CD4-positive, alpha-beta T cell treated with Interleukin-17A for 4 hours (primary cell): ENCODE data around the gene DIAPH2.

Experiments
- DNase-seq: peaks from one replicate; pipeline ENCODE4 v3.0.0-alpha.2; 2020; ENCODE audit warnings: mixed read lengths

DIAPH2 gene

GRCh38 chrX:97522307-97522706, 837.7 kb downstream of the DIAPH2 start:
- no peak for DNase-seq

DNA sequence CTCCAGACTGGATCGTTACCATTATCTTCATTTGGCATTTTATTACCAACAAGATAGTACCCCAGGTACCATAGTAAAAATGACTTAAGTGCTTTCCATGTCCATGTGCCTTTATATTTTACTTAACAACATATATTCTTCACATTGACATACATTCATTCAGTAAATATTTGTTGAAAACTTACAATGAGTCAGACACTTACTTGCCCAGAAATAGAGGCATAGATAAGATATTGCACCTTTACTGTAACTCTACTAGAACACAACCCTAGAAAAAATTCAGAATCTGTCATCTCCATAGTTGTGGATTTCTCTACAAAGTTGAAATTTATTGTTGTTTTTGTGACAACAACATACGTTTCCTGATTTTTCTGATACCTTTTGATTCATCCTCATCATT, 839.7 kb downstream of the DIAPH2 start:
- no peak for DNase-seq

DNA sequence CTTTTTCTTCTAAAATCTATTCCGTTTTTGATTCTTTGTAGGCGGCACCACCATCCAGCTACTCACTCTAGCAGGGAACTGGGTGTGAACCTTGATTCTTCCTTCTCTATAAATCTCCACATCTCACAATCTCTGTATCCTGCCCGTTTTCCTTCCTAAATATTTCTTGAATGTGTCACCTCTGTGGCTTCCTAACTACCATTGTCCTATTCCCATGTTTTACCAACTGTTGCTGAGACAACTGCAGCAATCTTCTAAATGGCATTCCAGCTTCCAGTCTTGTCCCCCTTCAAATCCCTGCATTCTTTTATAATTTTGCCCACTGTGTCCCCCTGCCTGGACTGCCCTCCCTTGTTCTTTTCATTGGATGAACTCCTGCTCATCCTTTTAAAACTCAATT, 840.4 kb downstream of the DIAPH2 start:
- DNase-seq: no peak

DNA sequence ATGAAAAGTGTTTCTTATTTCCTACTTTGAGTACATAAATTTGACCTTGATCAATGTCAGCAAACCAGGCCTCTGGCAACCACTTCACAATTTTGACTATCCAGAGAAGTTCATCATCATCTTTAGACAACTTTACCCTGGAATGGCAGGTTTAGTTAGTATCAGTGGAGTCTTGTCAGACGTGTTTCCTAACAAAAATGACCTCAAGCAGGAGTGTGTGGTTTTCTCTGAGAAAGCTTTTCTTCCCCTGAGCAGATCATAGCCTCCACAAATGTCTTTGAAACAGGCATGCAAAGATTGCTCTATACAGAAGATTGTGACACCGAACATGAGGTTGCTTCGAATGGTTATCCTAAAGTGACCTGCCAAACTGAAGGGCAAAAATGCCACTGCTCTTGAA, 841.3 kb downstream of the DIAPH2 start:
- DNase-seq: no peak

DNA sequence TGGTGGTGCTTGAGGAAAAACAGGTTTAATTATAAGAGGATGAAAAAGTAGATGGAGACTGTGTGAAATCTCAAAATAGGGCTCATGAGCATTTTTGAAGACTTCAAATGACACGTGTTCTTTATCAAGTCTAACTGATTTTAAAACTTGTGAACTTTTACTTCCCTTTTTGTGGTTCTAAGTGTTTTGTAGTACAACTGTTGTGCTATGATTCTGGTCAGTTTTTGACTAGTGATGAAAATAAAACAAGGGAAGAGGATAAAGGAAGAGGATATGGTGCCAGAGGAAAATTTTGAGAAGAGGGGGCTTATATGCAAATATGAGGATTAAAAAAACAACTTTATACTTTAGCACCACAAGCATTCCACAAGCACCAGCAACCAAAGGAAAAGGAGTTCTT, 843.1 kb downstream of the DIAPH2 start:
- no peak for DNase-seq

DNA sequence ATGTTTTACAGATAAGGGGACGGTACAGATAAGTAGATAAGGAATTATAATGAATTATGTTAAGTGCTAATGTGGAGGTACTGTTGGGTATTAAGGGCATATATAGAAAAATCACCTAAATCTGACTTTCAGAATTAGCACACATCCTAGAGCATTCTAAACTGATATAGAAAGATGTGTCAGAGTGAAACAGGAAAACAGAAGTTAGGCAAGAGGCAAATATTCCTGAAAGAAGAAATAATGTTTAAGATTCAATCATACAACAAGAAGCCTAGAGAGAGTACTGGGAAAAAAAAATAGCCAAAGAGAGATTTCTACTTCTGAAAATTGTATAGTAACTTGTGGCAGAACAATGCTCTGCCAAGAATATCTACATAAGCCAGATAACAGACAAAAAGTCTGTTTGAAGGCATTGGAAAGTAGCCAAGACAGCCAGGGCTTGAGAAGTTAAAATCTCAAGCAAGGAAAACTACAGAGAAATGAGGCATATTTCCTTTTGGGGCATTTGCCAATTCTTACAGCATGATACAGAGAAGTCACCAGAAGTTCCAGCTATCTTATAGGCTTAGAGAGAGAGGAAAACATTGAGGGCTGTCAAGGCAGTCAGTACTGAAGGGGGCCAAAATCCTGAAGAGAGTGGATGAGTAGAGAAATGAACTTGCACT, 845.0 kb downstream of the DIAPH2 start:
- no peak for DNase-seq

GRCh38 chrX:97531825-97532224, 847.2 kb downstream of the DIAPH2 start:
- no peak for DNase-seq

GRCh38 chrX:97538745-97539144, 854.1 kb downstream of the DIAPH2 start:
- DNase-seq: no peak

DNA sequence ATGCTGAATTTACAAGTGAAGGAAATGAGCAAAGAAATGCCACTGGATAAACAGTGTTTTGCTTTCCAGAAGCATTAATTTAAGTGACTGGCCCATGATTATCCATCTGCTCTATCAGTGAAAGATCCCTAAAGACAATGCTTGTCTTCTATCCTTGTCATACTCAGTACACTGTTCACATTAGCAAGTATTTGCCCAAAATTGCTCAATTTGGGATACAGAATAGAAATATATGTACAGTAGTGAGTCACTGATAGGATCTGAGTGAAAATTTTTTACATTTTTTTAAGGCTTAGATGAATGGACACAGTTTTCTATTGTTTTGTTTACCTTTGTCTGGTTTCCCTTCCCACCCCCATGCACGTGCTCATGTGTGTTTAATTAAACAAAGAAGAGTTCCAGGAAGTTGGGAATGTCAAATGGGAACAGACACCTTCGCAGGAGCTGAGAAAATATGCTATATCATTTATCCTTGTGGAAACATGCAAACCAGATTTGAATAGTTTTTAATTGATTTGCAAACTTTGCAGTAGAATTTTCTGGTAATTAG, 855.4 kb downstream of the DIAPH2 start:
- DNase-seq: no peak

DNA sequence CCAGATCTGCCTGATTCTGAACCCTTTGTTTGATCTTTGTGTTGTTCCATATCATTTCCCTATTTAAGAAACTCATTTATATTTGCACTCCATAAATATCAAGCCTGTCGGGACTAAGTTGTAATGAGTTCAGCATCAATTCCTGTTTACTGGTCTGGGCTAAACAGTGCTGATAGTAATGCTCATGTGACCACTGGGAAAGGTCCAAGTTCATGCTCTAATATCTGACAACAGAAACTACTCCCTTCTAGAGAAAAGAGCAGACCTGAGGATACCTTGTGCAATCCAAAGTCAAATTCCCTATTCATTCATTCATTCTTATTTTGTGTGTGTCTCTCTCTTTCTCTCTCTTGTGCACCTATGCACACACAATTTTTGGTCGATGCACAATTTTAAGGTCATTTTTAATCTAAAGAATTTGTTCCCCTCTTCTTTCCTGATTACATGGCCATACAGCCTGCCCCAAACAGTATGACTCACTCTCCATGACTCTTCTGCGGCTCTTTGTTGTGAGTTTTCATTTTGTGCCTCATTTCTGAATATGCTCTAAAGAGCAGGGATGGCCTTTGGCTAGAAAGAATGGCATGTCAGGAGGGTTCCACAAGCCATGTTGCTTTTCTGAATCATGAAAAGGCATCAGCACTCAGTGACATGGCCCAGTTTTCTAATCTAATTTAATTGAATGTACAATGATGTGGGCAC, 863.4 kb downstream of the DIAPH2 start:
- no peak for DNase-seq

GRCh38 chrX:97551821-97552220, 867.2 kb downstream of the DIAPH2 start:
- DNase-seq: no peak

- DNase-seq: no peak
These were observed 869.2 kb downstream of the DIAPH2 start for GRCh38 chrX:97553833-97554232.

GRCh38 chrX:97556359-97556758, 871.7 kb downstream of the DIAPH2 start:
- DNase-seq: no peak

- peak; percentile 52 for DNase-seq
These were observed 879.0 kb downstream of the DIAPH2 start for GRCh38 chrX:97563531-97564133.

DNA sequence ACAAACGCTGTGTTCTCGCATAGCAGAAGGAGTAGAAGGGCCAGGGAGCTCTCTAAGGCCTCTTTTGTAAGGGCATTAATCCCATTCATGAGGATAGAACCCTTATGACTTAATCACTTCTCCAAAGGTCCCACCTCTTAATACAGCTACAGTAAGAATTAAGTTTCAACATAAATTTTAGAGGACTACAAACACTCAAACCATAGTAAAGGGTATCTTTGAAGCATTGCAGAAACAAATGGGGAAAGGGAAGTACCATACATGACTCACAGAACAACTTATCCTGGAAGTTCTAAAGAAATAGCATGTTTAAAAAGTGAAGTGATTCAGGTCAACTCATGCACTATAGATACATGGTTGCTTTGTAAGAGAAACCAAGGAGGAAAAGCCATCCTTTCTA, 879.9 kb downstream of the DIAPH2 start:
- no peak for DNase-seq

DNA sequence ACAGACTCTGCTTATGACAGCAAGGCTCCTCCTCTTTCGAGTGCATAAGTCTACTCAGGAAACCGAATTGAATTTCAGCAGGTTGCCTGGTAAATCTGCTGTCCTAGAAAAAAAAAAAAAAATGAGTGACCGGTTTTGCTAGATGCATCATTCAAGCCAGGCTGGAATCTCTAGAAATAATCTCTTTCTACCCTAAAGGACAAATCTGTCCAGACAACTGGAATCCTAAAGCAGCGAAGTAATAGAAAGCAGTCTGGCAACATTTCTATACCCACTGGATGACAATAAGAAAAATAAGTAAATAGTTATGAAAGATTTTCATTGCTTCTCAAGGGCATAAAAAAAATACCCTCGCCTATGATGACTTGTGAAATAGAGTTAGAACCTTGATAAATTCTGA, 902.5 kb downstream of the DIAPH2 start:
- DNase-seq: no peak

DNA sequence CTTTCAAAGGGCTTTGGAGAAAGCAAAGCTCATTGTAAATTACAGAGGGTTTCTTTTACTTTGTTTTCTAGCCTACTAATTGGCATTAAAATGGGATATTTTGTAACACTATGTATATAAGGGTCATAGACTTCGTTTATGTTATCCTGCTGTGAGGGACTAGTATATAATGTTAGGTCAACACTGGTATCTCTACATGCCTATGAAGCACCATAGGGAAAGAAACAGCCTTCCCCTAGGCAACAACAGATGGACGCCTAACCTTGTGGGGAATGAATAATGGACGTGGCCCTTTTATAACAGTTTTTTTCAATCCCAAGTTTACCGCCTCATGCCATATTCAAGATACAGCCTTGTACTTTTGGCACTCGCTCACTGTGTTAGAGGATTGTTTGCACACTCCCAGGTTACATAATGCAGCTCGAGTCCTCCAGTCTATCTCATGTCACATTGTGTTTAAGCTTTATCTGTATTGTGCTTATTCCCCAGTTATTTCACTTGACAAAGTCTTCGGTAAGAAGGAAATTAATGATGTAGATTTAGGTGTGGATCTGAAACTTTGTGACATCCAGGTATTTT, 910.1 kb downstream of the DIAPH2 start:
- DNase-seq: no peak

DNA sequence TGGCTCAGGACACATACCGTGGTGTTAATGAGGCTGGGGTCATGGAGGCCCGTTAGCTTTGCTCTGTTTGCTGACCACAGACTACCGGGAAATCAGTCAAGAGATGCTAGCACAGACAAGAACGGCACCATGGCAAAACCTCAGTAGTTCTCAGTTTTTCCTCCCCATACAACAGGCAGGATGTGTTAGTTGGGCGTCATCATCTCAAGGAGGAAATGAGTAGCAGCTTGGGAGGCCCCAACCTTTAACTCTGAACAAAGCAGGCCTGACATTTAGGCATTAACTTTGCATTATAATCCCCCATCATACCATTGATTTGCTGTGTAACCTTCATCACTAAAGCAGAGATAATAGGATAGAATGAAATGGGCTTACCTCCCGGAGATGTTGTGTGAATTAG, 913.3 kb downstream of the DIAPH2 start:
- DNase-seq: no peak

DNA sequence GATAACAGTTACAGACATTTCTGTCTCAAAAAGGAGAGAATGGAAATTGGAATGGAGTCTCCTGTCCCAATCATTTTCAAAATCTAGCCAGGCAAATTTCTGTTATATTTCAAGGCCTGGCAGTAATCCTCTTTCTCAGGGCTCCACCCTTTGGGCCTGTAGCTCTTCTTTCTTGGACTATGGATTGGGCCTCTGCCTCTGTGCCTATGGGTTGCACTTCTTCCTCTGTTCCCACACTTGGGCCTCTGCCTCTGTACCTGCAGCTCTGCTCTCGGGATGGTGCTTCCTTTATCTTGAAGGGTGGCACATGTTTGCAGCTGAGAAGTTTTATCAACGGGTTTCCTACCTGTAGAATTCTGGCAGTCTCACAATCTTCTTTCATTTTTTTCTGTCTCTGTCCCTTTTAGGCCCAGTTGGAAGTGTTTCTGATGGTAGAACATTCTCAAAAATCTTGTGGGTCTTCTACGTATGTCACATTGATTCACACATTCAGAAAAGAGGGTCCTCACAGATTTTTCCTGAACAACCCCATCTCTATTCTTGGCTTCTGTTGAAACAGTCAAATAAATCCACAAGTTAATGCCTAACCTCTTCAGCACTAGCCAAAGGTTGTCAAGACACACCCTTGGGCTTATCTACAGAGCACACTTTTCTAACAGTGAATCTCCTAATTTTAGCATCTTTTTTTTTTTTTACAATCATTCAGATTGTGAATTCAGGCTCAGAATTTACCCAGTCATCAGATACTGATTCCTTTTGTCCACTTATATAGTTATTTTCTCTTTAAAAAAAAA, 918.0 kb downstream of the DIAPH2 start:
- no peak for DNase-seq

DNA sequence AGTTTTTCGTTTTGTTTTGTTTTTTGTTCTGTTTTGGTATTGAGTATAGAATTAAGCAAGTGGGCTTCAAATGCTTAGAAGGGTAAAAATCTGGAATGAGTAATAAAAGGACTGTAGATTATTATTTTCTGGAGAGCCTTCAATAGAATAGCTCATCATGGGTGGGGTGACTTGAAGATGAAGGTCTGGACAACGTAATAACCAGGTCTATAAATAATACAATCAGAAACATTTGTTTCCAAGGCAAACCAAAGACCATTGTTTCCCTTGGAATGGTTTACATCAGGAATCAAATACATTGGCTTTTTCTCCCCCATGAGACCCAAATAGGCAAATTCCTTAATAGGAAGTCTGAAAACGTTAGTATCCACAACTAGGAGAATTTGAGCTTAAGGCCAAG, 920.6 kb downstream of the DIAPH2 start:
- no peak for DNase-seq

DNA sequence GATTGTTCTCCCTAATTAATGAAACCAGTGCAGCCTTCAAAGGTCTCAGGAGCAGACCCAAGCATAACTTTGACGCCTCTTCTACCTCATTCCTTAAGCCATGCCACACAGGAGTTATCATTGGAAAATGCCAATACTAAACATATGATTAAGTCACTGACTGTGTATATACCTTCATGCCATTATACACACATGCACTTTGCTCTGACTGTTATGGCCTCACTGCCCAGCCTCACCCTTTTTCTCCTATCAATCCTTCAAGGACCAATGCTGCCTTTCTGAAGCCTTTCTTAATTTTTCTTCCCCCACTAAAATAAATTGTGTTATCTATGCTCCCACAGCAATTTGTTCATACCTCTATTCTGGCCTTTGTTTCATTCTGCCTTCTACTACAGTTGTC, 924.7 kb downstream of the DIAPH2 start:
- no peak for DNase-seq

DNA sequence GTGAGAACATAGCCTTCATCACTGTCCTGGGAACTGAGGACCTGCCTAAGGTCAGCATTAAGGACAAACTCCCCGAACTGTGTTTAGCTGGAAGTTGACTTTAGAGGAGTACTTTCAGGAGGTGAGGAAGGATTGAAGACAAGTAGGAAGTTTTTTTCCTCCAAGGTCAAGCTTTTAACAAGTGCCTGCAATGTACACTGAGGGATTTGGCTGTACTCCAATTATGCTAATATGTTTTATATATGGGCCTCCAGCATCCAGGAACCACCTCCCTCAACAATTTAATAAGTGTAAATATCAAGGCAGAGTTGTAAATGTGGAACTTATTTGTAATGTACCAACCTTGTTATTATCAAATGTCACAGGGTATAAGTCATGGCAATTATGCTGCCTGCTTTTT, 925.3 kb downstream of the DIAPH2 start:
- DNase-seq: no peak
